Activated naive CD4-positive, alpha-beta T cell treated with anti-CD3 and anti-CD28 coated beads, Interleukin-2, amount 50 U/mL, for 72 hours (primary cell): ENCODE data around the gene LIPE. TPM values are rescaled to one million over a fixed set of nuclear protein-coding genes. Genes with fewer than 3 reads are reported as not detected.
"Not testable (repeated sequence)": the region's sequence is repeated elsewhere in the genome, so short reads cannot be mapped to it uniquely, and the experiment has no call there.

ENCODE experiments used
- ATAC-seq, 2 donors: fragments of 150-1000 bp; cut with Tn5 transposase; 2 replicates each; pipeline ENCODE4 v1.10.0; 2021; ENCODE audit warnings: mild to moderate bottlenecking in 2 of 2, moderate library complexity in 2 of 2
- DNase-seq, 2 donors: peaks; one replicate each; pipeline ENCODE4 v3.0.0; 2021 to 2022; ENCODE audit warnings: low spot score in 2 of 2
- H3K27ac Mint-ChIP-seq, 2 donors: one replicate each; pipeline ENCODE4 v1.8.0; 2022; ENCODE audit warnings: mild to moderate bottlenecking in 2 of 2, mixed read lengths in 2 of 2
- H3K36me3 Mint-ChIP-seq, 2 donors: one replicate each; pipeline ENCODE4 v1.8.0; 2022; ENCODE audit warnings: mixed read lengths in 2 of 2
- H3K9me3 Mint-ChIP-seq, 2 donors: one replicate each; pipeline ENCODE4 v1.8.0; 2022; ENCODE audit warnings: mixed read lengths in 2 of 2
- total RNA-seq, 2 donors: library from RNA; stranded (reverse); gene quantifications; one replicate each; pipeline ENCODE4 v1.2.3, GENCODE V29; 2022

The LIPE gene
- total RNA-seq, 2 donors from 2014 or later = 13.6 to 27.0 TPM

GRCh38 chr19:42455621-42456081, 28.5 kb upstream of the LIPE start:
- no peaks in the 10 kb centered on the region for H3K36me3 Mint-ChIP-seq
- no peaks in the 10 kb centered on the region for H3K9me3 Mint-ChIP-seq
- H3K27ac Mint-ChIP-seq = no peak overlapping the region
- DNase-seq = no peak
- peak in 1 of 2 donors; percentile 84 for ATAC-seq

DNA sequence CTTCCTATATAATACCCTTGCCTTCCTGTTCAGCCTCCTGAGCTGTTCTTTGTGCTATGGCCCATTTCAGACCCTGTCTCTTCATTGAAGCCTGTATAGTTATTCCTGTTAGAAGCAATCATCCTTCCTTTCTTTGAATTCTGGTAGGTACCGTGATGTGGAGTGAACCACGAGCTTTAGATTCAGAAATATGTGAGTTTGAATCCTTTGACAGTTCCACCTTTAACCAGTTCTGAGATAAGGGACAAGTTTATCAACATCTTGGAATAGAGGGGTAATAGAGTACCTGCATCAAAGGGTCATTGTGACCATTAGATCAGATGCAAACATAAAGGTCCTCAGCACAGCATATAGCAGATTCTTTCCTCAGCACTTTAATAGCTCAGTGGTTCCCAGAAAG, 27.9 kb upstream of the LIPE start:
- DNase-seq (no peak), ATAC-seq (no peak)
- H3K36me3 Mint-ChIP-seq = no peaks in the 10 kb centered on the region
- H3K9me3 Mint-ChIP-seq = no peaks in the 10 kb centered on the region
- no peak overlapping the region for H3K27ac Mint-ChIP-seq

GRCh38 chr19:42452590-42452989, 25.4 kb upstream of the LIPE start:
- Mint-ChIP-seq H3K27ac (no peak overlapping the region), H3K36me3 (no peaks in the 10 kb centered on the region), H3K9me3 (no peaks in the 10 kb centered on the region)
- DNase-seq (no peak), ATAC-seq (no peak)

- H3K9me3 Mint-ChIP-seq = no peaks in the 10 kb centered on the region
- peak; percentile 71 to 77 for DNase-seq
- no peaks in the 10 kb centered on the region for H3K36me3 Mint-ChIP-seq
- peak; percentile 97 to 98 for ATAC-seq
- no peak overlapping the region for H3K27ac Mint-ChIP-seq
Measured at GRCh38 chr19:42450314-42450934, 23.2 kb upstream of the LIPE start.

- not testable (repeated sequence) for H3K9me3 Mint-ChIP-seq, H3K36me3 Mint-ChIP-seq, H3K27ac Mint-ChIP-seq, DNase-seq, ATAC-seq
Measured at GRCh38 chr19:42448306-42448705, 21.1 kb upstream of the LIPE start.

DNA sequence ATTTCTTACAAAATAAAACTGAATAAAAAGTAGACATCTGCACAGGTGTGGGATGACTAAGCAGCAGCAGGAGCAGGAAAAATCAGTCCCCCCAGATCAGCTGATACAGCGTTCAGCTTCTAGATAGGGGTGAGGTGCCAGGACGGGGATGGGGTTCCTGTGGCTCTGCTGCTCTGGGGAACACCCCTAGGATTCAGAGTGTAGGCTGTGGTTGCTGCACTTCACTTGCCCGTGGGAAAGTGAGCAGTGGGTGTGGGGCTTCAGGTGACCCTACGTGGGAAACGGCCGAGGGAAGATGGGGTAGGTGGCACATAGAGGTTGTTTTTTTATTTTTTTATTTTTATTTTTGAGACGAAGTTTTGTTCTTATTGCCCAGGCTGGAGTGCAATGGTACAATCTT, 18.8 kb upstream of the LIPE start:
- Mint-ChIP-seq H3K36me3 (no peaks in the 10 kb centered on the region), H3K27ac (no peak overlapping the region), H3K9me3 (no peaks in the 10 kb centered on the region)
- ATAC-seq (no peak), DNase-seq (no peak)

GRCh38 chr19:42443944-42444398, 16.8 kb upstream of the LIPE start:
- Mint-ChIP-seq H3K27ac (peak overlapping the region; percentile 7 to 31), H3K36me3 (no peaks in the 10 kb centered on the region), H3K9me3 (no peaks in the 10 kb centered on the region)
- ATAC-seq (no peak), DNase-seq (no peak)

DNA sequence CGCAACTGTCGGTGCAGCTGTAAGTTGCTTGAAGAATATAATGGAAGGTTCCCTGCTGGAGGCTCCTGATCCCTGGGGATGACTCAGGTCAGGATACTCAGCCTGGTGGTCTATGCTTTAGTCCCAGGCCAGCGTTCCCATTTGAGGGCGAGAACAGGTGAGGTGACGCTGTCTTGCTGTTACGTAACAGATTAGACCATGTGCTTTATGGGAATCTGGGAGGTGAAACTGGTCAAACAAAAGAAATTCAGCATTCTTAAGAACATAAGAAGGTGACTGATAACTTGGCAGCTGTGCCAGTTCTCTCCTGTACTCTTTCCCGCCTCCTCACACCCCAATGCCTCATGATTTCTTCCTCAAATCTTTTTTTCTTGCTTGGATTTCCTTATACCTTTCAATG, 15.6 kb upstream of the LIPE start, which contains the start of gene CXCL17:
TSS of gene CXCL17 (minus strand) at position 114 of the 400 bp plus-strand sequence. CDS start 114 bp downstream, outside the sequence.
- Mint-ChIP-seq H3K9me3 (no peaks in the 10 kb centered on the region), H3K36me3 (no peaks in the 10 kb centered on the region), H3K27ac (peak within 1 kb of the TSS in 1 of 2 donors; percentile 31)
- ATAC-seq (no peak), DNase-seq (no peak)

DNA sequence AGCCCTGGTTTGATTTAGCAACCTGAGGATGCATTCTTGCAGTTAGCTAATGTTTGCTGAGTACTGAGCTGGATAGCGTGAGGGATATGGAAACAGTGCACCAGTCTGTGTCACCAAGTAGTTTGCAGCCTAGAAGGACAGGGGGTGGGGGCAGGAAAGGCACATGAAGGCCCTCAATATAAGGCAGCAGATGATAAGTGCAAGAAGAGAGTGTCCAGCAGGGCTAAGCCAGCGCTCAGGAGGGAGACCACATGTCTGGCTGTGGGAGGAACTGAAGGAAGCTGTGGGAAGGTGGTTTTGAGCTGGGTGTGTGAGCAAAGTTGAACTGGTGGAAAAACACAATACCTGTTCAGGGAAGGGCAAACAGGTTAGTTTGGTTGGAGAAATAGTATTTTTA, 13.9 kb upstream of the LIPE start:
- no peaks in the 10 kb centered on the region for H3K9me3 Mint-ChIP-seq
- DNase-seq (no peak), ATAC-seq (peak; percentile 14 to 44)
- peak overlapping the region in 1 of 2 donors; percentile 35 for H3K27ac Mint-ChIP-seq
- no peaks in the 10 kb centered on the region for H3K36me3 Mint-ChIP-seq

DNA sequence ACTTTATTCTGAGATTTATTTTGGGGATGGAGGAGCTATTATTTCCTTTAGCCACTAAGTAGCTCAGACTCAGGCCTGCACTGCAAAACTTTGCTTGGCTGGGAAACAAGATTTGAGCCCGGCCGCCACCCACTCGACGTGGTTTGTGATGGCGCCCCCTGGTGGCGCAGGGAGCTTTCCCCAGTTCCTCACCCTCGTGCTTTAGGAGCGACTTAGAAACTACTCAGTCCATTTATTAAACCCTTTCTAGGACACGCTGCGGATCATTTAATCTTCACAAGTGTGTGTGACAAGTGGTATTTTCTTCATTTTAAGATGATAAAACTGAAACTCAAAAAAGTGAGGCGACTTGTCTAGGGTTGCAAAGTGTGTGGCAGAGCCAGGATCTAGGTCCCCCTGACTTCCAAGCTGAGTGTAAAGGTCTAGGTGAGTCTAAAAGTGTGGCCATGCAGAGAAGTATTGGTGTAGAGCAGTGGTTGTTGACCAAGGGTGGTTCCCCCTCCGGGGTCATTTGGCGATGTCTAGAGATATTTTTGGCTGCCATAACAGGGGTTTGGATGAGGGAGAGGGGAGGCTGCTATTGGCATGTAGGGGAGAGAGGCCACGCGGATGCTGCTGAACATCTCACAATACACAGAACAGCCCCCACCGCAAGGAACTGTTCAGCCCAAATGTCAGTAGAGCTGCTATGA, 13.3 kb upstream of the LIPE start:
- ATAC-seq (peak; percentile 60 to 76), DNase-seq (peak; percentile 65 to 91)
- no peaks in the 10 kb centered on the region for H3K36me3 Mint-ChIP-seq
- H3K9me3 Mint-ChIP-seq = no peaks in the 10 kb centered on the region
- H3K27ac Mint-ChIP-seq = peak overlapping the region in 1 of 2 donors; percentile 35

GRCh38 chr19:42436006-42436405, 8.8 kb upstream of the LIPE start:
- no peaks in the 10 kb centered on the region for H3K36me3 Mint-ChIP-seq
- no peaks in the 10 kb centered on the region for H3K9me3 Mint-ChIP-seq
- DNase-seq (no peak), ATAC-seq (no peak)
- no peak overlapping the region for H3K27ac Mint-ChIP-seq

DNA sequence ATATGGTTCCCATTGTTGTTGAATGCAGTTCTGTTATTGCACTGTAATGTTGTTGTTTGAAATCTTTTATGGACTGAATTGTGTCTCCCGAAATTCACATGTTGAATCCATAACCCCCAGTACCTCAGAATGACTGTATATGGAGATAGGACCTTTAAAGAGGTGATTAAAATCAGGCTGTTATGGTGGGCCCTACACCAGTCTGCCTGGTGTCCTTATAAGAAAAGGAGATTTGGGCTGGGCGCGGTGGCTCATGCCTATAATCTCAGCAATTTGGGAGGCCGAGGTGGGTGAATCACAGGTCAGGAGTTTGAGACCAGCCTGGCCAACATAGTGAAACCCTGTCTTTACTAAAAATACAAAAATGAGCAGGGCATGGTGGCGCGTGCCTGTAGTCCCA, 8.1 kb upstream of the LIPE start:
- no peaks in the 10 kb centered on the region for H3K36me3 Mint-ChIP-seq
- no peak overlapping the region for H3K27ac Mint-ChIP-seq
- no peaks in the 10 kb centered on the region for H3K9me3 Mint-ChIP-seq
- no peak for DNase-seq
- ATAC-seq = no peak

GRCh38 chr19:42433503-42434260, 6.5 kb upstream of the LIPE start:
- ATAC-seq (peak; percentile 76 to 81), DNase-seq (peak in 1 of 2 donors; percentile 64)
- Mint-ChIP-seq H3K27ac (no peak overlapping the region), H3K9me3 (no peaks in the 10 kb centered on the region), H3K36me3 (no peaks in the 10 kb centered on the region)

DNA sequence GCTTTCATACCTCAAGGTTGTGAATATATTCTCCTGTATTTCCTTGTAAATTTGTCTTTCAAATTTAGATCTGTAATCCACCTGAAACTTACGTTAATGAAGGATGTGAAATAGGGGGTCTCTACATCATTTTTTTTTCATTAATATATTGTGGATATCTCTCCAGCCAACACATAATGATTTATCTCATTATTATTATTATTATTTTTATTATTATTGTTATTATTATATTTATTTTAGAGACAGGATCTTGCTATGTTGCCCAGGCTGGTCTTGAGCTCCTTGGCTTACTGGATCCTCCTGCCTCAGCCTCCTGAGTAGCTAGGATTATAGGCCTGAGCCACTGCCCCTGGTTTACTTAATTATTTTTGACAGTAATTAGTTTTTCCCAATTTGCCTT, 4.3 kb upstream of the LIPE start:
- Mint-ChIP-seq H3K36me3 (no peaks in the 10 kb centered on the region), H3K9me3 (no peaks in the 10 kb centered on the region), H3K27ac (no peak overlapping the region)
- no peak for ATAC-seq
- DNase-seq = no peak

GRCh38 chr19:42428676-42429075, 1.5 kb upstream of the LIPE start:
- no peak for DNase-seq
- Mint-ChIP-seq H3K36me3 (no peaks in the 10 kb centered on the region), H3K9me3 (no peaks in the 10 kb centered on the region), H3K27ac (no peak overlapping the region)
- no peak for ATAC-seq

DNA sequence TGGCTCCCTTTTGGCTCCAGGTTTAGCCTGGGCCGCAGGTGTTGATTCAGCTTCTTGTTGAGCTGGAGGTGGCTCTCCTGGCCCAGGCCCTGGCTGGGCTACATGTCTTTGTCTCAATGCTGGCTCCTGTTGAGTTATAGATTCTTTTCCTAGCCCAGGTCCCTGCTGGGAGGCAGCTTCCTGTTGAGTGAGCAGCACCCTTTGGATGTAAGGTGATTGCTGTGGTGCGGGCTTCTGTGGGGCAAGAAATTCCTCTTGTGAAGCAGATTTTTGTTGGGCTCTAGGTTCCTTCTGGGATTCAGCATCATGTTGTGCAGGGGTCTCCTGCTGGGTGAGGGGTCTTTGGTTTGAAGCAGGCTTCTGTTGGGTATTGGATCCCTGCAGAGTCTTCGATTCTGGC, 545 bp downstream of the LIPE start:
- ATAC-seq (no peak), DNase-seq (no peak)
- H3K9me3 Mint-ChIP-seq = no peaks in the 10 kb centered on the region
- H3K27ac Mint-ChIP-seq = no peak overlapping the region
- peaks cover 8% of the 10 kb centered on the region in 2 donors for H3K36me3 Mint-ChIP-seq

DNA sequence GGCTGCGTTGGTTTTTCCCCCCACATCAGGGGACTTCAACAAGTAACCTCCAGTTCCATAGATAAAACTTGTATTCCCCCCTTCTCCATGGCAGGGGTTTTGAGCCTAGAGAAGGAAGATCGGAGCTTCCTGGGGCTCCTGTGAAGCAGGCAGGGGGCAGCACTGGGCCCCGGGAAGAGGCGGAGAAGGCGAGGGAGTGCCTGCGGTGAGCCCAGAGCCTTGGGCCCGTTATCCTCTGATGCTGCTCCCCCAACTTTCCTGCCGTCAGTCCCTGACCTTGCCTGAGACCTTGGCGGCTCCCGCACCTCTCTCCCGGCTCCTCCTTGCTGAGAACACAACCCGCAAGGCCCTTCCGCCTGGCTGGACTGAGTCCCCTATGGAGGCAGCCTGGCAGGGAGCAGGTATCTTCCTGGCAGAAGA, 2.5 kb downstream of the LIPE start:
- DNase-seq = no peak
- Mint-ChIP-seq H3K9me3 (no peaks in the 10 kb centered on the region), H3K27ac (no peak overlapping the region), H3K36me3 (peaks cover 8% of the 10 kb centered on the region in 2 donors)
- ATAC-seq = no peak
